ENCODE results near the gene WDR77. TPM values are rescaled to one million over a fixed set of nuclear protein-coding genes. Genes with fewer than 3 reads are reported as not detected.

The WDR77 gene
- total and polyA plus RNA-seq, 2 of the 13 experiments (the other 11 are each of a cell fraction or from before 2014, with no cell fraction given): 90.6 to 108 TPM

- Histone ChIP-seq H3K4me2 (ENCODE audit: low read depth, low read length) (peak overlapping the region; percentile 22; the same call in 1 of the 2 replicates), H2AFZ (ENCODE audit: low read length) (no peak overlapping the region), H3K79me2 (ENCODE audit: insufficient read depth, low read length) (no peaks in the 10 kb centered on the region), H3K27me3 (ENCODE audit: control insufficient read depth in 1 of 2, insufficient read depth in 2 of 2, low read length in 2 of 2) (peaks cover 0 to 13% of the 10 kb centered on the region in 2 experiments; a peak in 1 of 5 replicates), H3K4me3 (replicated peaks in 1 of 3; ENCODE audit: insufficient read depth in 1 of 3, low read depth in 2 of 3, low read length in 3 of 3) (no peak overlapping the region), H3K4me1 (ENCODE audit: insufficient read depth, low read length) (no peaks in the 10 kb centered on the region), H3K9me3 (ENCODE audit: low read length) (no peaks in the 10 kb centered on the region), H3K9ac (ENCODE audit: insufficient read depth, low read depth, low read length) (no peak overlapping the region), H3K36me3 (replicated peaks in 1 of 2; ENCODE audit: control insufficient read depth in 1 of 2, insufficient read depth in 2 of 2, low read length in 2 of 2) (no peaks in the 10 kb centered on the region), H4K20me1 (ENCODE audit: insufficient read depth, low read length) (no peaks in the 10 kb centered on the region), H3K27ac (ENCODE audit: extremely low read length, insufficient read depth, low read length) (no peak overlapping the region)
- CTCF ChIA-PET (ENCODE audit: low intra/inter-chr PET ratio, low total read pairs): interaction anchor here (1.1 to 2.2 kb wide), 3 partner anchors 42 to 370 kb away, joined by 4 to 17 read pairs (median 5); no protein-coding TSS in a partner anchor
- ATAC-seq: no peak
- peak; percentile 40 for DNase-seq (ENCODE audit: low spot score)
- no peak for FAIRE-seq
- 11% methylated on average over 9 of the region's 9 CpGs for WGBS (ENCODE audit: low lambda C conversion rate)
- BruUV-seq (replicated peaks): no TSS peak
- intact Hi-C loops (cut with micrococcal nuclease; ENCODE audit: unreplicated experiment): loop anchor here (2.0 kb wide), 1 partner anchor 177 kb away; no protein-coding TSS in a partner anchor
- in situ Hi-C loops (cut with HindIII; ENCODE audit: extremely low pct_ligation_motif_present, low pct_unique_long_range_greater_than_20kb): loop anchor here (5.0 kb wide), 1 partner anchor 178 kb away; no protein-coding TSS in a partner anchor
- POLR2A ChIA-PET: interaction anchor here (2.5 kb wide), 1 partner anchor 23 kb away, joined by 10 read pairs; no protein-coding TSS in a partner anchor
- TF ChIP-seq KIAA2018 (CRISPR knock-in tag; IDR thresholded peaks at IDR 0.05; ENCODE audit: borderline replicate concordance): no peak
- TF ChIP-seq RBAK (CRISPR knock-in tag; IDR thresholded peaks at IDR 0.05): no peak
- TF ChIP-seq SMAD9 (CRISPR knock-in tag; IDR thresholded peaks at IDR 0.05): no peak
- TF ChIP-seq LRRFIP1 (CRISPR knock-in tag; conservative IDR thresholded peaks at IDR 0.05): no peak
- no peak for TF ChIP-seq ZBED4 (CRISPR knock-in tag; IDR thresholded peaks at IDR 0.05; ENCODE audit: borderline replicate concordance)
- TF ChIP-seq HIVEP1 (CRISPR knock-in tag; IDR thresholded peaks at IDR 0.05): no peak
- TF ChIP-seq KAT8 (CRISPR knock-in tag; IDR thresholded peaks at IDR 0.05): 0 out of 2 replicates have a peak, but pooled peaks have one; percentile 11
These were observed 49.1 kb downstream of the WDR77 start for GRCh38 chr1:111399792-111400610.

Measured in HepG2 (cell line).